NB4 (cell line): ENCODE results near the gene KDM5B.

Experiments used
- POLR2A ChIP-seq: IDR thresholded peaks from 2 replicates; pipeline ENCODE4 v1.6.1; 2011; ENCODE audit warnings: mild to moderate bottlenecking; ENCODE audit not compliant: insufficient read length; ENCODE audit errors: extremely low read depth
- TF ChIP-seq, protein P1 (sequence below): IDR thresholded peaks from one replicate; pipeline ENCODE4 v1.5.1; 2012; ENCODE audit warnings: low read depth, low read length

DNA sequence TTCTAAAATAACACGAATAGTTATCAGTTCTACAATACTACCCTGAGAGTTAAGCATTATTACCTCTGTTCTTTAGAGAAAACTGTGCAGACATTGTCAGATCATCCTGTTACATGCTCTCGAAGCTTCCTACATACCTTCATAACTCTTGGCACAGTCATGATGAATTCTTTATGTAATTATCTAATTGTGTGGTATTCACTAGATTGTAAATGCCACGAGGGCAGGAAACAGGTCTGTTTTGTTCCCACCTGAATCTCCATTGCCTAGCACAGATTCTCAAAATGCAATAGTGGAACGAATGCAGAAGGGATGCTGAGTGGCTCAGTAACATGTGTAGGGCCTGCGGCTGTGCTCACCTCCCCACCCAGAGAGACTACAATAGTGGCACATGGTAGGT, 101.4 kb downstream of the KDM5B start:
- TF ChIP-seq, protein P1, sequence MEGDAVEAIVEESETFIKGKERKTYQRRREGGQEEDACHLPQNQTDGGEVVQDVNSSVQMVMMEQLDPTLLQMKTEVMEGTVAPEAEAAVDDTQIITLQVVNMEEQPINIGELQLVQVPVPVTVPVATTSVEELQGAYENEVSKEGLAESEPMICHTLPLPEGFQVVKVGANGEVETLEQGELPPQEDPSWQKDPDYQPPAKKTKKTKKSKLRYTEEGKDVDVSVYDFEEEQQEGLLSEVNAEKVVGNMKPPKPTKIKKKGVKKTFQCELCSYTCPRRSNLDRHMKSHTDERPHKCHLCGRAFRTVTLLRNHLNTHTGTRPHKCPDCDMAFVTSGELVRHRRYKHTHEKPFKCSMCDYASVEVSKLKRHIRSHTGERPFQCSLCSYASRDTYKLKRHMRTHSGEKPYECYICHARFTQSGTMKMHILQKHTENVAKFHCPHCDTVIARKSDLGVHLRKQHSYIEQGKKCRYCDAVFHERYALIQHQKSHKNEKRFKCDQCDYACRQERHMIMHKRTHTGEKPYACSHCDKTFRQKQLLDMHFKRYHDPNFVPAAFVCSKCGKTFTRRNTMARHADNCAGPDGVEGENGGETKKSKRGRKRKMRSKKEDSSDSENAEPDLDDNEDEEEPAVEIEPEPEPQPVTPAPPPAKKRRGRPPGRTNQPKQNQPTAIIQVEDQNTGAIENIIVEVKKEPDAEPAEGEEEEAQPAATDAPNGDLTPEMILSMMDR: no peak
- no peak for TF ChIP-seq POLR2A
